Measurements from ENCODE around the gene LRRN4. TPM values are rescaled to one million over a fixed set of nuclear protein-coding genes. Genes with fewer than 3 reads are reported as not detected.

The LRRN4 gene
- total RNA-seq, 2 donors from 2014 or later: 1.6 to 7.6 TPM

- no peak for TF ChIP-seq CTCF (conservative IDR thresholded peaks at IDR 0.05)
- no peak overlapping the region for H3K27ac ChIP-seq (ENCODE audit: low read depth, low read length)
- WGBS, 2 experiments (ENCODE audit: insufficient coverage in 1 of 2, insufficient read length in 1 of 2): 82 to 94% methylated on average over 3 to 4 of the region's 4 CpGs
- H3K36me3 ChIP-seq (ENCODE audit: control insufficient read depth, insufficient read depth, low read length): no peaks in the 10 kb centered on the region
- H3K27ac Mint-ChIP-seq: no peak overlapping the region
- H3K27me3 ChIP-seq (ENCODE audit: control insufficient read depth, insufficient read depth, low read length, poor library complexity, severe bottlenecking): no peaks in the 10 kb centered on the region
- H3K4me3 ChIP-seq (ENCODE audit: low read length): no peak overlapping the region
- no peaks in the 10 kb centered on the region for H3K4me1 Mint-ChIP-seq
- no peak overlapping the region for H3K4me3 Mint-ChIP-seq
- H3K27me3 Mint-ChIP-seq (ENCODE audit: insufficient read depth): no peaks in the 10 kb centered on the region
- no peaks in the 10 kb centered on the region for H3K9me3 ChIP-seq (ENCODE audit: control insufficient read depth, low read length)
- H3K36me3 Mint-ChIP-seq (ENCODE audit: low read depth): no peaks in the 10 kb centered on the region
- H3K9me3 Mint-ChIP-seq: no peaks in the 10 kb centered on the region
- H3K4me1 ChIP-seq (ENCODE audit: control insufficient read depth, insufficient read depth, low read length): no peaks in the 10 kb centered on the region
- H3K9ac ChIP-seq (ENCODE audit: extremely low read depth, low read length, poor library complexity, severe bottlenecking): no peak overlapping the region
- DNase-seq: no peak
These were observed 40.7 kb upstream of the LRRN4 start for GRCh38 chr20:6094565-6094964.

GRCh38 chr20:6094063-6094462 lies 40.2 kb upstream of the LRRN4 start:
- DNase-seq: no peak
- Histone ChIP-seq H3K4me1 (ENCODE audit: control insufficient read depth, insufficient read depth, low read length) (no peaks in the 10 kb centered on the region), H3K36me3 (ENCODE audit: control insufficient read depth, insufficient read depth, low read length) (no peaks in the 10 kb centered on the region), H3K27ac (ENCODE audit: low read depth, low read length) (no peak overlapping the region), H3K27me3 (ENCODE audit: control insufficient read depth, insufficient read depth, low read length, poor library complexity, severe bottlenecking) (no peaks in the 10 kb centered on the region), H3K4me3 (ENCODE audit: low read length) (no peak overlapping the region), H3K9me3 (ENCODE audit: control insufficient read depth, low read length) (no peaks in the 10 kb centered on the region), H3K9ac (ENCODE audit: extremely low read depth, low read length, poor library complexity, severe bottlenecking) (no peak overlapping the region)
- H3K4me1 Mint-ChIP-seq: no peaks in the 10 kb centered on the region
- no peak overlapping the region for H3K4me3 Mint-ChIP-seq
- H3K9me3 Mint-ChIP-seq: no peaks in the 10 kb centered on the region
- no peaks in the 10 kb centered on the region for H3K36me3 Mint-ChIP-seq (ENCODE audit: low read depth)
- no peak for TF ChIP-seq CTCF (conservative IDR thresholded peaks at IDR 0.05)
- no peak overlapping the region for H3K27ac Mint-ChIP-seq
- 93 to 95% methylated on average over 3 of the region's 3 CpGs for WGBS, 2 experiments (ENCODE audit: insufficient coverage in 1 of 2, insufficient read length in 1 of 2)
- H3K27me3 Mint-ChIP-seq (ENCODE audit: insufficient read depth): no peaks in the 10 kb centered on the region

- H3K27ac Mint-ChIP-seq: no peak overlapping the region
- no peaks in the 10 kb centered on the region for H3K9me3 ChIP-seq (ENCODE audit: control insufficient read depth, low read length)
- no peaks in the 10 kb centered on the region for H3K4me1 Mint-ChIP-seq
- DNase-seq: no peak
- H3K4me1 ChIP-seq (ENCODE audit: control insufficient read depth, insufficient read depth, low read length): no peaks in the 10 kb centered on the region
- H3K27me3 Mint-ChIP-seq (ENCODE audit: insufficient read depth): no peaks in the 10 kb centered on the region
- no peak overlapping the region for H3K4me3 Mint-ChIP-seq
- WGBS, 2 experiments (ENCODE audit: insufficient coverage in 1 of 2, insufficient read length in 1 of 2): 94 to 98% methylated on average over 6 to 8 of the region's 8 CpGs
- H3K27me3 ChIP-seq (ENCODE audit: control insufficient read depth, insufficient read depth, low read length, poor library complexity, severe bottlenecking): no peaks in the 10 kb centered on the region
- H3K36me3 ChIP-seq (ENCODE audit: control insufficient read depth, insufficient read depth, low read length): no peaks in the 10 kb centered on the region
- peaks cover 7% of the 10 kb centered on the region for H3K36me3 Mint-ChIP-seq (ENCODE audit: low read depth)
- TF ChIP-seq CTCF (conservative IDR thresholded peaks at IDR 0.05): no peak
- peaks cover 3% of the 10 kb centered on the region for H3K9me3 Mint-ChIP-seq
- no peak overlapping the region for H3K9ac ChIP-seq (ENCODE audit: extremely low read depth, low read length, poor library complexity, severe bottlenecking)
- no peak overlapping the region for H3K27ac ChIP-seq (ENCODE audit: low read depth, low read length)
- no peak overlapping the region for H3K4me3 ChIP-seq (ENCODE audit: low read length)
These were observed 37.8 kb upstream of the LRRN4 start for GRCh38 chr20:6091661-6092060.
